MCF 10A (cell line): Measurements from ENCODE around the gene CIT. TPM values are rescaled to one million over a fixed set of nuclear protein-coding genes. Genes with fewer than 3 reads are reported as not detected.

Experiments used
- BruUV-seq: library from RNA; stranded (reverse); fragments of 400-500 nt; replicated peaks from 2 replicates; lab custom pipeline; 2021; lab: Mats Ljungman, UMichigan
- CTCF ChIA-PET: fragments of 300-600 bp; sonication (Branson Sonifier 250); formaldehyde crosslinking; extraction: SDS; loops from one replicate; lab custom pipeline; 2021; ENCODE audit warnings: antibody characterized with exemption, inconsistent platforms; lab: Yijun Ruan, JAX
- POLR2A ChIA-PET: fragments of 300-600, 350-650 bp; sonication (Branson Sonifier 250); formaldehyde crosslinking; extraction: SDS; loops from one replicate; lab custom pipeline; 2020; ENCODE audit warnings: antibody characterized with exemption, inconsistent platforms; lab: Yijun Ruan, JAX
- DNase-seq: peaks from one replicate; pipeline ENCODE4 v3.0.0-alpha.2; 2018; ENCODE audit not compliant: unreplicated experiment
- H3K27ac Mint-ChIP-seq: one replicate; pipeline ENCODE4 v1.8.0; 2022; ENCODE audit warnings: mild to moderate bottlenecking, low read depth, mixed read lengths; ENCODE audit not compliant: unreplicated experiment
- H3K27me3 Mint-ChIP-seq: one replicate; pipeline ENCODE4 v1.8.0; 2022; ENCODE audit warnings: mixed read lengths; ENCODE audit not compliant: insufficient read depth, unreplicated experiment
- H3K36me3 Mint-ChIP-seq: one replicate; pipeline ENCODE4 v1.8.0; 2022; ENCODE audit warnings: mild to moderate bottlenecking, moderate library complexity, mixed read lengths; ENCODE audit not compliant: insufficient read depth, unreplicated experiment
- H3K4me1 Mint-ChIP-seq: one replicate; pipeline ENCODE4 v1.8.0; 2022; ENCODE audit warnings: mixed read lengths; ENCODE audit not compliant: insufficient read depth, unreplicated experiment
- H3K4me3 Mint-ChIP-seq: one replicate; pipeline ENCODE4 v1.8.0; 2022; ENCODE audit warnings: mild to moderate bottlenecking, moderate library complexity, mixed read lengths; ENCODE audit not compliant: unreplicated experiment
- H3K9me3 Mint-ChIP-seq: one replicate; pipeline ENCODE4 v1.8.0; 2022; ENCODE audit warnings: mixed read lengths; ENCODE audit not compliant: unreplicated experiment
- CTCF ChIP-seq: fragments of 200-600 bp; IDR thresholded peaks from one replicate; pipeline ENCODE4 v1.8.0; 2022; ENCODE audit warnings: antibody characterized with exemption, mild to moderate bottlenecking; ENCODE audit not compliant: unreplicated experiment
- intact Hi-C: fragments of 100-400 bp; cut with micrococcal nuclease; formaldehyde crosslinking; loops from 2 replicates; pipeline ENCODE4 v1.14.1; 2022
- total RNA-seq: library from RNA; stranded (reverse); gene quantifications from 2 replicates; pipeline ENCODE4 v1.2.3, GENCODE V29; 2022

CIT gene
- total RNA-seq, 1 experiment from 2014 or later = 25.0 TPM

- Mint-ChIP-seq H3K9me3 (no peaks in the 10 kb centered on the region), H3K27me3 (no peaks in the 10 kb centered on the region), H3K4me1 (peaks cover 5% of the 10 kb centered on the region), H3K4me3 (no peak overlapping the region), H3K36me3 (peaks cover 18% of the 10 kb centered on the region), H3K27ac (no peak overlapping the region)
- no peak for DNase-seq
- CTCF ChIA-PET = interaction anchor here (0.6 to 4.8 kb wide), 29 partner anchors 8 to 1367 kb away, joined by 3 to 31 read pairs (median 5); no protein-coding TSS in a partner anchor
- intact Hi-C loops = loop anchor here (2.0 to 10.0 kb wide), 4 partner anchors 87 to 153 kb away; partner anchors contain the start of gene PRKAB1
- POLR2A ChIA-PET = interaction anchor here (0.6 to 1.1 kb wide), 4 partner anchors 62 to 122 kb away, joined by 3 to 4 read pairs (median 3); no protein-coding TSS in a partner anchor
- no TSS peak for BruUV-seq
- no peak for TF ChIP-seq CTCF
These were observed 95.3 kb downstream of the CIT start for GRCh38 chr12:119781804-119782203.

GRCh38 chr12:119780786-119781434 lies 96.2 kb downstream of the CIT start:
- CTCF ChIA-PET = interaction anchor here (0.6 to 4.8 kb wide), 35 partner anchors 9 to 1366 kb away, joined by 3 to 31 read pairs (median 5); partner anchors contain the start of gene PRKAB1
- Mint-ChIP-seq H3K4me3 (peak overlapping the region; percentile 47), H3K27ac (no peak overlapping the region), H3K36me3 (peaks cover 18% of the 10 kb centered on the region), H3K4me1 (peaks cover 5% of the 10 kb centered on the region), H3K27me3 (no peaks in the 10 kb centered on the region), H3K9me3 (no peaks in the 10 kb centered on the region)
- TF ChIP-seq CTCF = peak; percentile 75
- POLR2A ChIA-PET = interaction anchor here (0.6 to 1.6 kb wide), 9 partner anchors 9 to 121 kb away, joined by 3 to 8 read pairs (median 3); partner anchors contain the start of gene PRKAB1
- intact Hi-C loops = loop anchor here (2.0 to 10.0 kb wide), 4 partner anchors 86 to 154 kb away; partner anchors contain the start of gene PRKAB1
- BruUV-seq = no TSS peak
- peak; percentile 72 for DNase-seq

GRCh38 chr12:119775246-119775895 lies 101.7 kb downstream of the CIT start:
- H3K27me3 Mint-ChIP-seq = no peaks in the 10 kb centered on the region
- no peak for TF ChIP-seq CTCF
- H3K9me3 Mint-ChIP-seq = no peaks in the 10 kb centered on the region
- H3K36me3 Mint-ChIP-seq = peaks cover 12% of the 10 kb centered on the region
- no peak for DNase-seq
- BruUV-seq = no TSS peak
- CTCF ChIA-PET = interaction anchor here (0.8 to 1.3 kb wide), 2 partner anchors 80 to 1370 kb away, joined by 3 read pairs; no protein-coding TSS in a partner anchor
- H3K4me3 Mint-ChIP-seq = no peak overlapping the region
- intact Hi-C loops = no loop called here
- POLR2A ChIA-PET = no interaction called here
- H3K4me1 Mint-ChIP-seq = no peaks in the 10 kb centered on the region
- H3K27ac Mint-ChIP-seq = no peak overlapping the region

- BruUV-seq = no TSS peak
- H3K9me3 Mint-ChIP-seq = no peaks in the 10 kb centered on the region
- intact Hi-C loops = no loop called here
- ChIA-PET POLR2A (no interaction called here), CTCF (interaction anchor here (1.1 to 2.4 kb wide), 2 partner anchors 9 to 105 kb away, joined by 4 to 6 read pairs; partner anchors contain the start of gene PRKAB1)
- H3K4me3 Mint-ChIP-seq = no peak overlapping the region
- TF ChIP-seq CTCF = no peak
- H3K27me3 Mint-ChIP-seq = no peaks in the 10 kb centered on the region
- H3K4me1 Mint-ChIP-seq = no peaks in the 10 kb centered on the region
- H3K27ac Mint-ChIP-seq = no peak overlapping the region
- DNase-seq = peak; percentile 8
- peaks cover 12% of the 10 kb centered on the region for H3K36me3 Mint-ChIP-seq
These were observed 104.7 kb downstream of the CIT start for GRCh38 chr12:119772431-119772830.
